HAP-1 (cell line): ENCODE data around the gene ZNF740.
"Not testable (repeated sequence)": the region's sequence is repeated elsewhere in the genome, so short reads cannot be mapped to it uniquely, and the experiment has no call there.

Experiments
- DNase-seq, 2 experiments: peaks; one replicate each; pipeline ENCODE4 v3.0.0-alpha.2; 2016 to 2020; ENCODE audit warnings: low spot score in 2 of 2
- H3K27me3 ChIP-seq: fragments of 250-450 bp; sonication (Bioruptor Pico); 2 replicates; pipeline ENCODE4 v1.5.1; 2020; ENCODE audit warnings: low read depth, mild to moderate bottlenecking, moderate library complexity
- H3K36me3 ChIP-seq: fragments of 250-450 bp; sonication (Bioruptor Pico); replicated peaks from 2 replicates; pipeline ENCODE4 v1.5.1; 2020; ENCODE audit warnings: mild to moderate bottlenecking
- H3K4me1 ChIP-seq: fragments of 250-450 bp; sonication (Bioruptor Pico); 2 replicates; pipeline ENCODE4 v1.5.1; 2020; ENCODE audit warnings: mild to moderate bottlenecking
- H3K4me3 ChIP-seq: fragments of 250-450 bp; sonication (Bioruptor Pico); 2 replicates; pipeline ENCODE4 v1.5.1; 2020; ENCODE audit warnings: mild to moderate bottlenecking, moderate library complexity
- H3K9me3 ChIP-seq: fragments of 250-450 bp; sonication (Bioruptor Pico); 2 replicates; pipeline ENCODE4 v1.5.1; 2020; ENCODE audit warnings: mild to moderate bottlenecking, moderate library complexity
- in situ Hi-C: fragments of 300-500 bp; cut with MboI; formaldehyde crosslinking; loops from 3 replicates; pipeline ENCODE4 v1.14.3; 2020; ENCODE audit warnings: low sequenced_read_pairs, inconsistent platforms, mixed read lengths

The ZNF740 gene

DNA sequence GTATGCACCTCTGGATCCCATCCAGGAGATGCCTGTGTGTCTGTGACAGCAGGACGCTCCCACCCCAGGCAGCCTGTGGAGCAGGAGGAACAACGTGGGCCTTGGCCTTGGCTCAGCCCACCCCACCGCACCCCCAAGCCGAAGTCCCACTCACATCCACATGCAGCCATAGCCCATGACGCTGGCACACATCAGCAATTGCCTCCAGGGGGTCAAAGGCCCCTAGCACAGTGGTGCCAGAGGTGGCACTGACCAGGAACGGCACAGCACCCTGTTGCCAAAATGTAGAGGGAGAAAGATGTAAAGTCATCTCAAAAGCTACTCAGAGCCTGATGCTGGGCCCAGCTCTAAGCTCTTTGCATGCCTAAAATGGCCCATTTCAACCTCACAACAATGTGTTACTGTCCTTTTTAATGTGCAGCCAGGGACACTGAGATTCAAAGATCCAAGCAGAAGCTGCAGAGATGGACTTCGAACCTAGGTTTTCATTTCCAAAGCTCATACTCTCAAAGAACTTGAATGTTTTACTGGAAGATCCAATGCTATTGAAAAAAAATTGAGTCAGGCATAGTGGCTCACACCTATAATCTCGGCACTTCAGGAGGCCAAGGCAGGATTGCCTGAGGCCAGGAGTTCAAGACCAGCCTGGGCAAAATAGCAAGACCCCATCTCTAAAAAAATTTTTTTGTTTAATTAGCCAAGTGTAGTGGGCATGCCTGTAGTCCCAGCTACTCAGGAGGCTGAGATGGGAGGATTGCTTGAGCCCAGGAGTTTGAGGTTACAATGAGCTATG, 19.2 kb upstream of the ZNF740 start:
- Histone ChIP-seq H3K27me3 (no peaks in the 10 kb centered on the region), H3K36me3 (no peaks in the 10 kb centered on the region), H3K9me3 (no peaks in the 10 kb centered on the region), H3K4me1 (peaks cover 2% of the 10 kb centered on the region; the same call in 1 of the 2 replicates), H3K4me3 (no peak overlapping the region)
- DNase-seq = no peak
- in situ Hi-C loops = no loop called here

DNA sequence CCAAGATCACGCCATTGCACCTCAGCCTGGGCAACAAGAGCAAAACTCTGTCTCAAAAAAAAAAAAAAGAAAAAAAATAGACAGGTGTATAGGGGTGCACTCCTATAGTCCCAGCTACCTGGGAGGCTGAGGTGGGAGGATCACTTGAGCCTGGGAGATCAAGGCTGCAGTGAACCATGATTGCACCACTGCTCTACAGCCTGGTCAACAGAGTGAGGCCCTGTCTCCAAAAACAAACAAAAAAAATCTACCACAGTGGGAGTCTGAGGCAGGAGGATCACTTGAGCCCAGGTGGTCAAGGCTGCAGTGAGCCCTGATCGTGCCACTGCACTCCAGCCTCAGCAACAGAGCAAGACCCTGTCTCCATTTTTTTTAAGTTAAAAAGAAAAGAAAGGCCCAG, 17.5 kb upstream of the ZNF740 start:
- H3K27me3 ChIP-seq, H3K4me1 ChIP-seq, H3K36me3 ChIP-seq, H3K4me3 ChIP-seq, DNase-seq, H3K9me3 ChIP-seq, in situ Hi-C loops: not testable (repeated sequence)

DNA sequence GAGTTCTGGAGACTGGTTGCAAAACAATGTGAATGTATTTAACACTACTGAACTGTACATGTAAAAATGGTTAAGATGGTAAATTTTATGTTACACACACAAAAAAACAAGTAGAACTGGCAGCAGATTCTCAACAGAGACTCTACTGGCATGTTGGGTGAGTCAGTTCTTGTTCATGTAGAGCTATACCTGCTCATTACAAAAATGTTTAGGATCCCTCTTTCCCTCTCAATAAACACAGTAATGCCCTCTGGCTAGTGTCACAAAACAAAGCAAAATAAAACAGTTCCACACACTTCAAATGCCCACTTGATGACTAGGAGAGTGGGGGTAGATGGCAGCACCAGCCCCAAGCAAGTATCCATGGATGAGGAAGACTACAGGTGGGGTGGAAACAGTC, 13.7 kb upstream of the ZNF740 start:
- Histone ChIP-seq H3K27me3 (no peaks in the 10 kb centered on the region), H3K9me3 (no peaks in the 10 kb centered on the region), H3K4me3 (no peak overlapping the region), H3K4me1 (no peaks in the 10 kb centered on the region), H3K36me3 (no peaks in the 10 kb centered on the region; the same call in 1 of the 2 replicates)
- in situ Hi-C loops = no loop called here
- no peak for DNase-seq

DNA sequence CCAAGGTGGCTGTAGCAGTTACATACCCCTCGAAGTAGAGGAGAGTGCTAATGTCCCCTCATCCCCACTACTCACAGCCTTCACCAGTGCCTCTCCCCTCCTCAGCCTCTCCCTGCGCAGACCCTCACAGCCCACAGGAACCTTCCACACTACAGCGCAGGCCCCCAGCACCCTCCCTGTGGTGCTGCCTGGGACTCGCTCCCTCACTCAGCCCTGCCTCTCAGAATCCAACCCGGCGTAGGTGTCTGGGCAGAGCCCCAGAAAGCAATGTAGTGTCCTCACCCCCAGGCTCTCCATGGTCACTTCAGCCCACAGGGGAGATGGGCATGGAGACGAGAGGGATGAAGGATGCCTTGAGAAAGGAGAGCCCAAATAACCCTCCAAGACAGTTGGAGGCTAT, 10.9 kb upstream of the ZNF740 start:
- Histone ChIP-seq H3K9me3 (no peaks in the 10 kb centered on the region), H3K4me1 (no peaks in the 10 kb centered on the region), H3K27me3 (no peaks in the 10 kb centered on the region), H3K4me3 (no peak overlapping the region), H3K36me3 (no peaks in the 10 kb centered on the region; the same call in 1 of the 2 replicates)
- DNase-seq = no peak
- in situ Hi-C loops = no loop called here

DNA sequence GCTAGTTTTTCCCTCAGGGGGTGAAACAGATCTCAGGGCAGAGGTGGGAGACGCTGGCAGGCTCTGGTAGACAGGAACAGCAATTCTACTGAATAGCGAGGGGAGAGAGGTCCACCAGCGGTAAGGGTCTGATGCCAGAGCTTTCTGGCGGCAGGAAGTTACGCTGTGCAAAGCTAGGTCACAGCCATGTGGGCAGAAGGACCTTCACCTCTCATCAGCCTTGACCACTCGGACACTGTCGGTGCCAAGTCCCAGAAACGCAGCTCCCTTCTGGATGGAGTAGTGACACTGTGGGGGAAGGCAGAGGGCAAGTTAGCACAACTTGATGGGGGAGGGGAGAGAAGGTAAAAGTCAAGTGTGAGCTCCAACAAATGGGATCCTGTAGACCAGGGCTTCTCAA, 10.3 kb upstream of the ZNF740 start:
- Histone ChIP-seq H3K4me1 (peaks cover 1% of the 10 kb centered on the region; the same call in 1 of the 2 replicates), H3K4me3 (no peak overlapping the region), H3K9me3 (no peaks in the 10 kb centered on the region), H3K27me3 (no peaks in the 10 kb centered on the region), H3K36me3 (no peaks in the 10 kb centered on the region; the same call in 1 of the 2 replicates)
- in situ Hi-C loops = no loop called here
- no peak for DNase-seq

DNA sequence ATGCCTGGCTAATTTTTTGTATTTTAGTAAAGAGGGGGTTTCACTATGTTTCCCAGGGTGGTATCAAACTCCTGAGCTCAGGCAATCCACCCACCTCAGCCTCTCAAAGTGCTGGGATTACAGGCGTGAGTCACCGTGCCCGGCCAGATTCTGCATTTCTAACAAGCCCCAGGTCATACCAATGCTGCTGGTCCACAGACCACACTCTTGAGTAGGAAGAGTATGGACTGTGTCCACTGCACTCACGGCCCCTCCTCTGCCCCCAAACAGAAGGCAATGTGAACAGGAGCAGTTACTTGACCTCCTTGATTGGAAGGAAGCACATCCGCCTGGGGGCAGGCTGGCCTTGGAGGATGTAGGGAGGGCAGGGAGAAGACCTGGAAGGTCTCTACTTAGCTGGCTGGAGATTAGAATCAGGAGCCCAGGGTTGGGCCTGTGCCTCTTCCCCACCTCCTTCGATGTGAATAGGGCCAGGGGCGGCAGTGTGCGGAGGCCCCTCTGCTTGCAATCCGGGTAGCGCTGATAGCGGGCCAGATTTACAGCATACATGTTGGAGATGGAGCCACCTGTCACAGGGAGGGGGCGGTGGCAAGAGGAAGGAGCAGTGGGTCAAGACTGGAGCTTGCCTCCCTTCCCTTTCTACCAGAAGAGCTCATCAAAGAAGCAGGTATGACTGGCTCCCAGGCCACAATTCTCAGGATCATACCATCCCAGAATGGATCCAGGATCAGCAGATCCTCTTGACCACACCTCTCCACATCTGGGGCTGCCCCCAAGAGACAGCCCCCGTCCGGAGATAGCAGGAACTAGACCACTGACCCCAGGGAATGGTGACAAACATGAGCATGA, 9.4 kb upstream of the ZNF740 start:
- no peaks in the 10 kb centered on the region for H3K9me3 ChIP-seq
- in situ Hi-C loops = no loop called here
- no peak for DNase-seq
- H3K36me3 ChIP-seq = no peaks in the 10 kb centered on the region; the same call in 1 of the 2 replicates
- no peaks in the 10 kb centered on the region for H3K27me3 ChIP-seq
- H3K4me3 ChIP-seq = no peak overlapping the region
- peaks cover 4% of the 10 kb centered on the region for H3K4me1 ChIP-seq

DNA sequence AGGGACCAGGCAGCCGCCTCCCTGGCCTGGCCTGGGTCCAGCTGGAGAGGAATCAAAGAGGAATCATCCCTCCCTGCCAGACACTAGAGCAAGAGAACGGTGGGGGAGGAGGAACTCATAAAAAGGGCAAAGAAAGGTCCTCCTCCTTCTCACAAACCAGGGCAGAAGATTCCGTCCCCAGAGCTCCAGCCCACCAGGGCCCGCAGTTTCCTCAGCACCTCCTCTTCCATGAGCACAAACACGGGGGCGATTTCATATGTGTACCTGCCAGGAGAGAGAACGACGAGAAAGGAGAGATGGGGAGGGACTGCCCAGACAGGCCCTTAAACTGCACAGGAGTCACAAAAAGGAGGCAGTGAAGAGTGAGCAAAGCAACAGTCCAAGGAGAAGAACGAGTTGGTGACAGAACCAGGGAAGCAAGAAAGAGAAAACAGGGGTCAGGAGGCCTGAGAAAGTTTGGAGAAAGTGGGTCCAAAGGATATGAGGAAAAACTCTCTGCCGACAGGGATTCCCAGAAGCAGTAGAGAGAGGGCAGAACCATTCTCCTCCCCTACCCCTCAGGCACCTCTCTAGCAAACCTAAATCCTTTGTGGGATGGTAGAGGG, 8.7 kb upstream of the ZNF740 start:
- H3K36me3 ChIP-seq = no peaks in the 10 kb centered on the region; the same call in 1 of the 2 replicates
- no peaks in the 10 kb centered on the region for H3K27me3 ChIP-seq
- in situ Hi-C loops = no loop called here
- peaks cover 4% of the 10 kb centered on the region for H3K4me1 ChIP-seq
- no peak for DNase-seq
- H3K9me3 ChIP-seq = no peaks in the 10 kb centered on the region
- no peak overlapping the region for H3K4me3 ChIP-seq

DNA sequence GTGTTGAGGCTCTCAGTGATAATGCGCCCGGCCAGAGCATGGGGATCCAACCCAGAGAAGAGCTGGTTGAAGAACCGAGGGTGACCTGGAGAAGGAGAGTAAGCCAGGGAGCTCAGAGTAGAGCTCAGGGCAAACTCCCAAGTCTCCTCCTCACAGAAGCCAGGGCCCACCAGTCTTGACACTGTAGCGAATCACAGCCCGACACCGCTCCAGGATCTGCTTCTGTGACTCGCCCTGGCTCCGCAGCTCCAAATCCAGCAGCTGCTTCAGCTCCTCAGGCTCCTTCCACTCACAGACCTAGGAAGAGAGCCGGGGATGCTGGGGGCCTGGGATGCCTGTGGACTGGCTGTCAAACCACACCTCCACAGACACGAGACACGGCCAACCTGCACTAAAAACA, 8.2 kb upstream of the ZNF740 start:
- Histone ChIP-seq H3K4me1 (peaks cover 4% of the 10 kb centered on the region), H3K36me3 (no peaks in the 10 kb centered on the region), H3K27me3 (no peaks in the 10 kb centered on the region), H3K9me3 (no peaks in the 10 kb centered on the region), H3K4me3 (no peak overlapping the region)
- DNase-seq = no peak
- in situ Hi-C loops = no loop called here

DNA sequence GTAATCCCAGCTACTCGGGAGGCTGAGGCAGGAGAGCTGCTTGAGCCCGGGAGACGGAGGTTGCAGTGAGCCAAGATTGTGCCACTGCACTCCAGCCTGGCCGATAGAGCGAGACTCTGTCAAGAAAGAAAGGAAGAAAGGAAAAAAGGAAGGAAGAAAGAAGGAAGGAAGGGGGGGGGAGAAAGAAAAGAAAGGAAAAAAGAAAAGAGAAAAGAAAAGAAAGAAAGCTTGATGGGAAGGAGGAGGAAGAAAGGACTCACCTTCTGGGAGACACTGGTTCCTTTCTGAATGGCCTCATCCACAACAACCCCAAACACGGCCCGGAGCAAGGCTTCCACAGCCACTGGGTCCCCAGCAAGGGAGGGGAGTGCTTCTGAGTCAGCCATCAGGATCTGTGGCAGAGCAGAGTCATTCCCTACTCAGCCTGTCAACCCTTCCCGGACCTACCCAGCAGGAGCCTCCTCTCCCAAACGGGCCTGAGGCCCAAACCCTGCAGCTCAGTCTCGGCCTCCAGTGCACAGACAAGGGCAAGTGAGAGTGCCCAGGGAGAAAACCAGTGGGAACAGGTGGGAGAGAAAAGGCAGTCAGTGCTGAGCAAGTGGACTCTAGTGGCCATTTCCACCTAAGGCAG, 7.3 kb upstream of the ZNF740 start:
- Histone ChIP-seq H3K4me1 (peaks cover 4% of the 10 kb centered on the region), H3K27me3 (no peaks in the 10 kb centered on the region), H3K4me3 (no peak overlapping the region), H3K36me3 (no peaks in the 10 kb centered on the region), H3K9me3 (no peaks in the 10 kb centered on the region)
- in situ Hi-C loops = no loop called here
- DNase-seq = no peak

DNA sequence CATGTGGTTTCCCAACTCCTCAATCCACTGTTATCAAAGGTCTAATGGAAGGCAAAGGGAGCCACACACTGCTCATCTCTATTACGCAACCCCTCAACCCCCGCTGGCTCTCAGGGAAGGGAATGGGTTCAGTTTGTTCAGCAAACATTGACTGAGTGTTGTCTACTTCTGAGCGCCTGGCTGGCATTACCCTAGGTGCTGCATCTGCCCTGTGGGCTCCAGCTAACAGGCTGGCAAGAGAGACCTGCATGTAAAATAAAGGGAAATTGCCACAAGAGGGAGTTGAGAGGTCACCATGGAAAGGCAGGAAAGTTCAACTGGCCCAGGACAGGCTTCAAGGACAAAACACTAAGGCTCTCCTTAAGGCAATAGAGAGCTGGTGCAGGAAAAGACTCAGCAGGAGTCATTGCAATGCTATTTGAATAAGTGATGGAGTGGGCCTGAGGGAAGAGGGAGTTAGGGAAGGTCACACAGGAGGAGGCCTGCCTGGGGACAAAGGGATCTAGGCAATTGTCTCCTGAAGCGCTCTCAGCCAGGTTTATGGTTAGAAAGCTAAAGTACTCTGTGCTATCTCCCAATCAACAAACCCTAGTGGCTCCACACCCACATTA, 5.5 kb upstream of the ZNF740 start:
- Histone ChIP-seq H3K36me3 (no peaks in the 10 kb centered on the region), H3K4me1 (peaks cover 11% of the 10 kb centered on the region), H3K27me3 (no peaks in the 10 kb centered on the region), H3K9me3 (no peaks in the 10 kb centered on the region), H3K4me3 (no peak overlapping the region)
- in situ Hi-C loops = no loop called here
- DNase-seq = no peak

DNA sequence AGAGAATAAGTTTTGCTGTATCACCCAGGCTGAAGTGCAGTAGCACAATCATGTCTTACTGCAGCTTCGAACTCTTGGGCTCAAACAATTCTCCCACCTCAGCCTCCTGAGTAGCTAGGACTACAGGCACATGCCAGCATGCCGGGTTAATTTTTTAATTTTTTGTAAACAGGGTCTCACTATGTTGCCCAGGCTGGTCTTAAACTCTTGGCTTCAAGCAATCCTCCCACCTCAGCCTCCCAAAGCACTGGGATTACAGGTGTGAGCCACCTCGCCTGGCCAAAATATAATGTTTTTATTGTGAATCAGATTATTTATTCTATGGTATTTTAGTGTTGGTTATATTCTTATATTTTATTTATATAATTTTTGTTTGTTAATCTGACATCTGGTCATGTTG, 3.8 kb upstream of the ZNF740 start:
- no peak overlapping the region for H3K4me3 ChIP-seq
- no peaks in the 10 kb centered on the region for H3K9me3 ChIP-seq
- no peaks in the 10 kb centered on the region for H3K27me3 ChIP-seq
- in situ Hi-C loops = no loop called here
- no peak for DNase-seq
- H3K4me1 ChIP-seq = peaks cover 12% of the 10 kb centered on the region
- peaks cover under 1% of the 10 kb centered on the region for H3K36me3 ChIP-seq

DNA sequence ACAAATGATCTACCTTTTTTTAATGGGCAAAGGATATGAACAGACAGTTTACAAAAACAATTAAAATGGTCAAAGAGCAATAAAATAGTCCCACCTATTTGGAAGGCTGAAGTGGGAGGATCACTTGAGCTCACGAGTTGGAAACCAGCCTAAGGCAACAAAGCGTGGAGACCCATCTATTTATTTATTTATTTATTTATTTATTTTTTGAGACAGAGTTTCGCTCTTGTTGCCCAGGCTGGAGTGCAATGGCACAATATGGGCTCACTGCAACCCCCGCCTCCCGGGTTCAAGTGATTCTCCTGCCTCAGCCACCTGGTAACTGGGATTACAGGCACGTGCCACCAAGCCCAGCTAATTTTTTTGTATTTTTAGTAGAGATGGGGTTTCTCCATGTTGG, 3.1 kb upstream of the ZNF740 start:
- H3K4me1 ChIP-seq = peaks cover 12% of the 10 kb centered on the region
- H3K27me3 ChIP-seq, H3K36me3 ChIP-seq, H3K9me3 ChIP-seq, DNase-seq, in situ Hi-C loops, H3K4me3 ChIP-seq: not testable (repeated sequence)

DNA sequence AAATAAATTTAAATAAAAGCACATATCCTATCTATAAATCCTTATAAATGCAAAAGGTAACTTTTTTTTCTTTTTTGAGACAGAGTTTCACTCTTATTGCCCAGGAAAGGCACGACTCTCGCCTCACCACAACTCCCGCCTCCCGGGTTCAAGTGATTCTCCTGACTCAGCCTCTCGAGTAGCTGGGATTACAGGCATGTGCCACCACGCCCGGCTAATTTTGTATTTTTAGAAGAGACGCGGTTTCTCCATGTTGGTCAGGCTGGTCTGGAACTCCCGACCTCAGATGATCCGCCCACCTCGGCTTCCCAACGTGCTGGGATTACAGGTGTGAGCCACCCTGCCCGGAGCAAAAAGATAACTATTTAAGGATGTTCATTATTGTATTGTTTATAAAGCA, 1.7 kb upstream of the ZNF740 start:
- in situ Hi-C loops, H3K4me3 ChIP-seq, DNase-seq, H3K9me3 ChIP-seq, H3K27me3 ChIP-seq: not testable (repeated sequence)
- Histone ChIP-seq H3K4me1 (peaks cover 12% of the 10 kb centered on the region), H3K36me3 (peaks cover 21% of the 10 kb centered on the region)
